H54 (cell line): ENCODE results near the gene TEX2.
"Not testable (repeated sequence)": the region's sequence is repeated elsewhere in the genome, so short reads cannot be mapped to it uniquely, and the experiment has no call there.

Source experiments
- DNase-seq: peaks from one replicate; pipeline ENCODE4 v3.0.0; 2011; ENCODE audit warnings: low spot score, mixed read lengths; ENCODE audit not compliant: insufficient read length
- FAIRE-seq: peaks from 3 replicates; lab custom pipeline; 2011; peaks lifted over from hg19 to GRCh38; lab: Jason Lieb, UNC
- POLR2A ChIP-seq: IDR thresholded peaks from 2 replicates; pipeline ENCODE4 v1.6.1; 2011; ENCODE audit warnings: low read depth, mild to moderate bottlenecking, low read length

The TEX2 gene

GRCh38 chr17:64182325-64183012 lies 80.6 kb downstream of the TEX2 start:
- no peak for DNase-seq
- no peak for TF ChIP-seq POLR2A
- FAIRE-seq = no peak

- DNase-seq (no peak), FAIRE-seq (no peak)
- TF ChIP-seq POLR2A = no peak
Observed at GRCh38 chr17:64180089-64181073, 82.7 kb downstream of the TEX2 start.

DNA sequence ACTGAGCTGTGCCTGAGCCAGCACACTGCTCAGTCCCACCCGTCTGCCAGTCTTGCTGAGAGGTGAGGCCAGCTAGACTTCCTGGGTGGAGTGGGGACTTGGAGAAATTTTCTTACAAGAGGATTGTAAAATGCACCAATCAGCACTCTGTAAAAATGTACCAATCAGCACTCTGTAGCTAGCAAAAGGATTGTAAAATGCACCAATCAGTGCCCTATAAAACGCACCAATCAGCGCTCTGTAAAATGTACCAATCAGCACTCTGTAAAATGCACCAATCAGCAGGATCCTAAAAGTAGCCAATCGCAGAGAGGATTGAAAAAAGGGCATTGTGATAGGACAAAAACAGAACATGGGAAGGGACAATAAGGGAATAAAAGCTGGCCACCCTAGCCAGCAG lies 84.0 kb downstream of the TEX2 start:
- not testable (repeated sequence) for DNase-seq, FAIRE-seq

- DNase-seq (no peak), FAIRE-seq (no peak)
- TF ChIP-seq POLR2A = no peak
Observed at GRCh38 chr17:64178011-64178825, 84.8 kb downstream of the TEX2 start.

DNA sequence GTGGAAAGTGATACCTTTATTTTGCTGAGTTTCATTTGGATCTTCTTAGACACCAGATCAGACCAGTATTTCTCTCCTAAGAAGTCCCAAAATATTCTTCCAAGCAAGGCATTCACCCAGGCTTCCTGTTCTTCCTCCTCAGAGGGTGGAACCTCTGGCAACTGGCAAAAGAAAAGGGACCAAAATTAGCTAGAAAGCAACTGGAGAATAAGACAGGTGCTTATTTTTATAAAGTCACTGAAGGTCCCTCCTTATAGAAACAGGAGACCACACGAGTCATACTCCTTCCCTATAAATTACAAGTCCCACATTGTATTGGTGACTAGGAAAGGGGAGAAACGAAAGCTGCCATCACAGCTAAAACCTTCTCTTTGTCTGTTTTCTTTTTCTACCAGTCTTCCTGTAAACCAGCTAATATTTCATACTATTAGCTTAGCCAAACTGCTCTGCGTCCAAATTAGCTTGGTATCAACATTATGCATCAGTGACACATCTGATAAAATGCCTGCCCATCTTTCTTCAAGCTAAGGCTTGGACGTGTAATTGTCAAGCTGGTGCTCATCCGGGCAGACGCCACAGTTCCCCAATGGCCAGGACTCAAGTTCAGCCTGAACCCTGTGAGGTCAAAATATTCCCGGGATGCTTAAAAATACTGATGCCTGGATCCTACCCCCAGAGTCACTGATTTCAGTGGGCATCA lies 85.6 kb downstream of the TEX2 start:
- DNase-seq (no peak), FAIRE-seq (no peak)
- no peak for TF ChIP-seq POLR2A

DNA sequence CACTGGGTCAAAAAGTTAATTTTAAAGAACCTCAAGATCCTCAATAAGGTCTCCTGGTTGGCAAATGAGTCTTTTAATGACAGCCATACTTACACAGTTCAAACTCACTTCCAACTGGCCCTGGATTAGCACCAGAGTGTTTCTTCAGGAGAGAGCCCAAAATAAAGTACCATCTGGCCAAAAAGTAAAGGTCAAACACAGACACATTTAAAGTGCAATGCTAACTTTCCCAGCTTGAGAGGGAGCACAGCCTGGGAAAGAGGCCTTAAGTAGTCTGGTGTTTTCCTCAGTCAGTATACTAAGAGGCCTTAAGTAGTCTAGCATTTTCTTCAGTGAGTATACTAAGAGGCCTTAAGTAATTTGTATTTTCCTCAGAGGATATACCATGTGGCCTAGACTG lies 86.5 kb downstream of the TEX2 start:
- DNase-seq (no peak), FAIRE-seq (no peak)
- no peak for TF ChIP-seq POLR2A

DNA sequence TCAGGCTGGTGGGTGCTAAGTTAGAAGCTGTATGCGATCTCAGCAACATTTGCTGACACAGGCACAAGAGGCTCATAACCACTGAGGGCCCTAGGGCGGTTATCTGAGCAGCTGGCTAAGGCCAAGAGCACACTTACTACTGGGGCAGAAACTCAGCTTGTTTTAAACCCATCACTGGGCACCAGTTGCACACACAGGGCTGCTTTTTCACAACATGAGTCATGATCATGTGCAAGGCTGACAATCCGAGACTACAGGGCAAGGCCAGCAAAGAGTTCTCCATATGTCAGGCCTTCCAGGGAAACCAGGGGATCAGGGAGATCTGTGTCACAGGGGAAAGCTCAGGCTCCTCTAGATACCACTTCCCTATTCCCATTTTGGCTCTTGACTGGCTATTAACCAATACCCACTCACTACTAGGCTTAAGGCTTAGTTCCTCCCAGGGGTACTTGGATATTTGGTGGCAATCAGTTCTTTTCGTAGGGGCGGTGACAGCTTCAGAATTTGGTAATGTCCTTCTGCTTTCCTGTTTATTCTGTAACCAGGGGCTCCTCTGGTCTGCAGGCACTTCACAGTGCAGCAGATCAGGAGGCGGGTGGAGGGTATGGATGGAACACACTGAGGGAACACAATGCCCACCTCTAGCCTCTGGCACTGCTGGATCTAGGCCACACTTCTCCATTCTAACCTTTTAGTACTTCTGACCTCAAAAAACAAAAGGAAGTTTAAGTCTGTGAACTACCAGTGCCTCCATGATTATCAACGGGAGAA lies 88.2 kb downstream of the TEX2 start:
- DNase-seq (peak; percentile 32), FAIRE-seq (peak; percentile 15)

GRCh38 chr17:64173646-64174045 lies 89.4 kb downstream of the TEX2 start:
- no peak for FAIRE-seq
- no peak for DNase-seq
- no peak for TF ChIP-seq POLR2A

More for the DNA sequence above, 88.2 kb downstream of the TEX2 start:
- no peak for TF ChIP-seq POLR2A

DNA sequence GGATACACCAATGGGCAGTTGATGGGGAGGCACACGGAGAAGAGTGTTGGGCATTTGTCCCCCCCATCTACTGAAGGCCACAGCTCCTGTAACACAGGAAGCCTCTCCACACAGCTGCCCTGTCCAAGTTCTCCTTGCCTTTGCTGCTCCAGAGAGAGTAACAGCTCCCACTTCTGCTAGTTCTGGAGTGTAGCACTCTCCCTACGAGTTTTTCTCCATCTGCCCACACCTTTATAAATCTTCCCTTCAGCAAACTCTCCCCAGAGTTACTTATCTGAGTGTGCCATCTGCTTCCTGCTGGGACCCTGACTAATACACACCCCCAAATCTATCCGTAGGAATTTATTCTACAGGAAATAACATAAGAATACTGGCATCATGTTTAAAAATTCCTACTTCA lies 90.5 kb downstream of the TEX2 start:
- DNase-seq (no peak), FAIRE-seq (no peak)
- TF ChIP-seq POLR2A = no peak

GRCh38 chr17:64171041-64171440 lies 92.0 kb downstream of the TEX2 start:
- no peak for TF ChIP-seq POLR2A
- DNase-seq (peak; percentile 40), FAIRE-seq (peak; percentile 41)

DNA sequence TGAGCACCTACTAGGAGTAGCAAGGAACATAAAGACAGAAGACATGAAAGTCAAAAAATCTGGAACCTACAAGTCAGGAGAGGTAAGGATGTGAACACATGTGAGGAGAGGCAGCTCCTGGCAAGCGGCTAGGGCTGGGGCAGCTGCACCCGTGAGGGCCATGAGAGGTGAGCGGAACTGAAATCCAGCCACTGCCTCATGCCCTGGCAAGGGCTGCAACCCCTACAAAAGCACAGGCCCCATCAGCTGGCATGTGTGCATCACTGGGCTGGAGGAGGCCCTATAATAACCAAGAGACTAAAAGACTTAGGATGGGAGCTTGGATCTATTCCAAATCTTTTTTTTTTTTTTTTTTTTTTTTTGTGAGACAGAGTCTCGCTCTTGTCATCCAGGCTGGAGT lies 92.8 kb downstream of the TEX2 start:
- TF ChIP-seq POLR2A = no peak
- no peak for DNase-seq
- FAIRE-seq = no peak

DNA sequence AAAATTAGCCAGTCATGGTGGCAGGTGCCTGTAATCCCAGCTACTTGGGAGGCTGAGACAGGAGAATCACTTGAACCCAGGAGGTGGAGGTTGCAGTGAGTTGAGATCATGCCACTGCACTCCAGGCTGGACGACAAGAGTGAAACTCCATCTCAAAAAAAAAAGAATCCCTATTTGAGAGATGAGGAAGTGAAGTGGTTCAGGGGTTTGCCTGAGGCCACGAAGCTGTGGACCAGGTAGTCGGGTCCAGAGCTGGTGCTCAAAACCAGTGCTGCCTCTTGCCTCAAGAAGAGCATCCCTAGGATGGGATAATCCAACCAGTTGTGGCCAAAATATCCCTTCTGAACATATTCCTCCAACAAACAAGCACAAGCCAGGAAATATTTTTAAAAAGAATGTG lies 95.4 kb downstream of the TEX2 start:
- FAIRE-seq, DNase-seq: not testable (repeated sequence)
